GM23248 (cell line): ENCODE measurements around the gene OR51B2.
"Not testable (repeated sequence)": the region's sequence is repeated elsewhere in the genome, so short reads cannot be mapped to it uniquely, and the experiment has no call there.

Experiments
- EZH2 ChIP-seq: fragments of 200-600 bp; sonication (generic); IDR thresholded peaks from 2 replicates; pipeline ENCODE4 v1.6.1; 2018; ENCODE audit warnings: antibody characterized with exemption, mild to moderate bottlenecking; ENCODE audit not compliant: insufficient read depth, poor library complexity, severe bottlenecking
- EZH2phosphoT487 ChIP-seq: fragments of 200-600 bp; sonication (generic); IDR thresholded peaks from 2 replicates; pipeline ENCODE4 v1.6.1; 2018; ENCODE audit warnings: antibody characterized with exemption, moderate library complexity, mild to moderate bottlenecking, low read depth; ENCODE audit not compliant: insufficient read depth

DNA sequence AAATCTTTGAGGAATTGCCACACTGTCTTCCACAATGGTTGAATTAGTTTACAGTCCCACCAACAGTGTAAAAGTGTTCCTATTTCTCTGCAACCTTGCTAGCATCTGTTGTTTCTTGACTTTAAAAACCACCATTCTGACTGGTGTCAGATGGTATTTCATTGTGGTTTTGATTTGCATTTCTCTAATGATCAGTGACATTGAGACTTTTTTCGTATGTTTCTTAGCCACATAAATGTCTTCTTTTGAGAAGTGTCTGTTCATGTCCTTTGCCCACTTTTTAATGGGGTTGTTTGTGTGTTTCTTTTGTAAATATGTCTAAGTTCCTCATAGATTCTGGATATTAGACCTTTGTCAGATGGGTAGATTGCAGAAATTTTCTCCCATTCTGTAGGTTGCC, 13.2 kb upstream of the OR51B2 start:
- TF ChIP-seq EZH2, EZH2phosphoT487: not testable (repeated sequence)
